Stimulated activated CD8-positive, alpha-beta memory T cell treated with anti-CD3 and anti-CD28 coated beads, Interleukin-15, amount 100 ng/mL, for 1 hour (primary cell): Measurements from ENCODE around the gene RIBC2.

Source experiments
- DNase-seq: peaks from one replicate; pipeline ENCODE4 v3.0.0-alpha.2; 2020; ENCODE audit warnings: low read depth

The RIBC2 gene

DNA sequence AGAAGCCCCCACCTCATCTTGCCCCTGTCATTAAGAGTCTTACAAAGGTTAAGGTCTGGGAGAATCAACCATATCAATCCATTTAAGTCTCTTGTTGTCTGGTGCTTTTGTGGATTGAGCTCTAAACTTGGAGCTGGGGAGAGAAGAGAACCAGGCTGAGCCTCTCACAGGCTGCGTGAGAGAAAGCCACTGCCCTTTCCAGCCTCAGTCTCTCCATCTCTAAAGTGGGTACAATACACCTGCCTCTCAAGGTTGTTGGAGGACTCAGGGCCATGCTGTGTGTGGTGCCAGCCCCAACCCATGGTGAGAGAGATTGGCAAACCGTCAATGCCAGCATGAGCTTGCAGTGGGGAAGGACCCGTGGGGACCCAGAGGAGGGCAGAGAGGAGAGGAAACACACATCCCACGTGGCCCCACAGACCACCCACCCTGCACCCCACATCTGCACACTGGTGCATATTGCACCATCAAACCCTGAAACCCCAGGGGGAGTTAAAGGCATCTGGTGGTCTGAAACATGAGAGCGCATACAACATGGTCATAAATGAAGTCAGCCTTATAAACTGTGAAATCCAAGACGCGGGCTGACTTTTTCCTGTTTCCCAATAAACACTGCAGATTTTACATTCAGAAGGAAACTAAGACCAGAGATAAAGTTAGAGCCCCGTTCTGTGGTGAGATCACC, 61.7 kb downstream of the RIBC2 start:
- DNase-seq = no peak

GRCh38 chr22:45475851-45476514, 62.5 kb downstream of the RIBC2 start:
- DNase-seq = no peak

DNA sequence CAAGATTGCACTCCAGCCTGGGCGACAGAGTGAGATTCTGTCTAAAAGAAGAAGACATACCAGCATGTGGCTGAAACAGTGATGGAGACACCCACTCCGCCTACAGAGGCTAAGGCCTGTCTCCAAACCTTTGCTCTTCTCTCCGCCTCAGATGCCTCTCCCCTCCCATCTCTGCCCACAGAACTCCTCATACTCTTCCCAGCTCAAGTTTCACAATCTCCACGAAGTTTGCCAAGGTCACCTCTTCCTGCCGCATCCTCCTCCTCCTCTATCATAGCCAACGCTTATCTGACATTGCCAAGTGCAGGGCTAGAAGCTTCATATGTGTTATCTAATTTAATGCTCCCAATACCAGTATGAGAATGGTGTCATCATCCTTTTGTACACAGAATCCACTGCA, 63.3 kb downstream of the RIBC2 start:
- no peak for DNase-seq

- DNase-seq = no peak
Measured at GRCh38 chr22:45477366-45478107, 64.0 kb downstream of the RIBC2 start.

DNA sequence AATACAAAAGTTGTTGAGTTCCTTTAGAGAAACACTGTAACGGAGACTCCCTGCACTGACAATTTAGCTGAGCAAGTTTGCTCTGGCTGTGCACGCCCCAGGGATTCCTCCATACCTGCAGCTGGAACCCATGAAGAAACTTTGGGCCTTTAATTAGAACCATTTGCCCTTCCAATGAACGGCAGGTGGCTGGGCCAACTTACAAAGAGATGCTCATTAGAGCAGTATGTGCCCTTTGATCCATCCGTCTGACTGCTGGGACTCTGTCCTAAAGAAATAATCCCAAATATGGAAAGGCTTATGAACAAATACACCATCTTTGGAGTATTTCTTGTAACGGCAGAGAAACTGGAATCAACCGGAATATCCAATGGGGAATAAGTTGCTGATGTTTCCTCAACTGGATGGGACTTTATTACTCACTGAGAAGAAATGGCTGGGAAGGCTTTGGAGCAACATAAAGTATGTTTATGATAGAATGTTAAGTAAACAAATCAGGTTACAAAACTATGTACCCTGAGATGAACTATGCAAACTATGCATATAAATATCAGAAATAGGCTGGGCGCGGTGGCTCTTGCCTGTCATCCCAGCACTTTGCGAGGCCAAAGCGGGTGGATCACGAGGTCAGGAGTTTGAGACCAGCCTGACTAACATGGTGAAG, 64.7 kb downstream of the RIBC2 start:
- DNase-seq = no peak

- DNase-seq = no peak
Measured at GRCh38 chr22:45480717-45481116, 67.2 kb downstream of the RIBC2 start.

- no peak for DNase-seq
Measured at GRCh38 chr22:45481661-45482060, 68.2 kb downstream of the RIBC2 start.
